ENCODE data around the gene CALR. TPM values are rescaled to one million over a fixed set of nuclear protein-coding genes. Genes with fewer than 3 reads are reported as not detected.
A peak's percentile ranks its signal among the peaks of the same experiment; 100 is the strongest.
"Not testable (repeated sequence)": the region's sequence is repeated elsewhere in the genome, so short reads cannot be mapped to it uniquely, and the experiment has no call there.

CALR gene
- polyA plus RNA-seq, 4 donors = 715 to 943 (median 905) TPM

DNA sequence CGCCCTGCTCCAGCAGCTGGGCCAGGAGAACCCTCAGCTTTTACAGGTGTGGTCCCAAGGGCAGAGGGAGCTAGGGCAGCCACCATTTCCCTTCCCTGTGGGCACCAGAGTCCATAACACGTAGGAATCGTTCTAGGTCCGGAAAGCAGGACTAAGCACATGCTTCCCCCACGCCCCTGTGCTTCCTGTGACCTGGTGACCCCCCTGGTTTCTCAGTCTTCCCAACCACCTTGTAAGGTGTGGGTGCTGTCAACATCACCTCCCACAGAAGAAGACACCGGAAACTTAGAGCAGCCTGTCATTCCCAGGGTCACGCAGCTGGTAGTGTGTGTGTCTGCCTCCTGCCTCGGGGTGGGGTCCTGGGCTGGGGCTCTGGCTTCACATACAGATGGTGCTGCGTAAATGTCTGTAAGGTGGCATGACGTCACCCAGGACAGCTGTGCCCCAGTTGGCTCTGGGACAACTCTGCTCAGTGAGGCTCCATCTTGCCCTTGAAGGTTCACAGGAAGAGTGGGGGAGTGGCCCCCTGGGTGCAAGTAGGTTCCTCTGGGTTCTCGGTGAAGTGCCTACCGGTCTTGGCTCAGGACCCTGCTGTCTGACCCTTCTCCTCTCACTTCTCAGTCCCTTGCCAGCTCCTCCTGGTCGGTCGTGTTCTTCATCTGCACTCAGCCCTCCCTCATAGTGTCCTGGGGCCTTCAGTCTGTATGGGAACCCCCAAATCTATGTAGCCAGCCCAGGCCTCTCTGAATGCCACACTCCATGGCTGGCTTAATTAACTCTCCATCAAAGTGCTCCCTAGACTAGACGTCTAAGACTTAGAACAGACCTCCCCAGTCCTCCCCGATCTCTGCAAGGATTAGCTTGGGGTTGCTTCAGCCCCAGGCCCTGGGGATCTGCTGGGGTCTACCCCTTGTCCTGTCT is 11.2 kb downstream of the CALR start:
- DNase-seq (ENCODE audit: low read depth in 4 of 4, low spot score in 3 of 4) = no peak

DNA sequence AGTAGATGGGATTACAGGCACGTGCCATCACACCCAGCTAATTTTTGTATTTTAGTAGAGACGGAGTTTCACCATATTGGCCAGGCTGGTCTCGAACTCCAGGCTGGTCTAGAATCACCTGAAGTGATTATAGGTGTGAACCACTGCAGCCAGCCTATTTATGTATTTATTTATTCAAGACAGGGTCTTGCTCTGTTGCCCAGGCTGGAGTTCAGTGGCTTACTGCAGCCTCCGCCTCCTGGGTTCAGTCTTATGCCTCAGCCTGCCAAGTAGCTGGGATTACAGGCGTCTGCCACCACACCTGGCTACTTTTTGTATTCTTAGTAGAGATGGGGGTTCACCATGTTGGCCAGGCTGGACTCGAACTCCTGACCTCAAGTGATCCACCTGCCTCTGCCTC is 13.6 kb downstream of the CALR start:
- not testable (repeated sequence) for DNase-seq (ENCODE audit: low read depth in 4 of 4, low spot score in 3 of 4)

DNA sequence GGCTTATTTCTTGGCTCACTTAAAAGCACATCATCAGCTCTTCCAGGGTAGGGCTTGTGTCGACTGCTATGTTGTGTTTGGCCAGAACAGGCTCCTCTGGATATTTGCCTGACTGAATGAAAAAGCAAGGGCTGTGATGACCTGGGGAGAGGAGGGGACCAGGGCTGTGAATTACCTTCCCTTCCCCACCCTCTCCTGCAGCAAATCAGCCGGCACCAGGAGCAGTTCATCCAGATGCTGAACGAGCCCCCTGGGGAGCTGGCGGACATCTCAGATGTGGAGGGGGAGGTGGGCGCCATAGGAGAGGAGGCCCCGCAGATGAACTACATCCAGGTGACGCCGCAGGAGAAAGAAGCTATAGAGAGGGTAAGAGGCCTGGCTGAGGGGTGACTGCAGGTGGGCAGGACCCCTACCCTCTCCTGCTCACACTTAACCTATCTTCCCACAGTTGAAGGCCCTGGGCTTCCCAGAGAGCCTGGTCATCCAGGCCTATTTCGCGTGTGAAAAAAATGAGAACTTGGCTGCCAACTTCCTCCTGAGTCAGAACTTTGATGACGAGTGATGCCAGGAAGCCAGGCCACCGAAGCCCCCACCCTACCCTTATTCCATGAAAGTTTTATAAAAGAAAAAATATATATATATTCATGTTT is 14.2 kb downstream of the CALR start:
- no peak for DNase-seq (ENCODE audit: low read depth in 4 of 4, low spot score in 3 of 4)

DNA sequence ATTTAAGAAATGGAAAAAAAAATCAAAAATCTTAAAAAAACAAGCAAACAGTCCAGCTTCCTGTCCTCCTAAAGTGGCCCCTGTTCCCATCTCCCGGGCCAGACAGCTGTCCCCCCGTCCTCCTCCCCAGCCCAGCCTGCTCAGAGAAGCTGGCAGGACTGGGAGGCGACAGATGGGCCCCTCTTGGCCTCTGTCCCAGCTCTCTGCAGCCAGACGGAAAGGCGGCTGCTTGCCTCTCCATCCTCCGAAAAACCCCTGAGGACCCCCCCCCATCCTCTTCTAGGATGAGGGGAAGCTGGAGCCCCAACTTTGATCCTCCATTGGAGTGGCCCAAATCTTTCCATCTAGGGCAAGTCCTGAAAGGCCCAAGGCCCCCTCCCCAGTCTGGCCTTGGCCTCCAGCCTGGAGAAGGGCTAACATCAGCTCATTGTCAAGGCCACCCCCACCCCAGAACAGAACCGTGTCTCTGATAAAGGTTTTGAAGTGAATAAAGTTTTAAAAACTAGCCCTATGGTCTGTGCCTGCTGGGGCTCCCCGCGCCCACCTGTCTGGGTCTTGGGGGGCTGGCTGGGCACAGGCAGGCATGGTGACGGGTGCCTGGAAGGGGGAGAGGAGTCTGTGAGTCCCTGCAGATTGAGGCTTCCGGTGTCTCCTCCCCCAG is 14.9 kb downstream of the CALR start:
- DNase-seq (ENCODE audit: low read depth in 4 of 4, low spot score in 3 of 4) = no peak

DNA sequence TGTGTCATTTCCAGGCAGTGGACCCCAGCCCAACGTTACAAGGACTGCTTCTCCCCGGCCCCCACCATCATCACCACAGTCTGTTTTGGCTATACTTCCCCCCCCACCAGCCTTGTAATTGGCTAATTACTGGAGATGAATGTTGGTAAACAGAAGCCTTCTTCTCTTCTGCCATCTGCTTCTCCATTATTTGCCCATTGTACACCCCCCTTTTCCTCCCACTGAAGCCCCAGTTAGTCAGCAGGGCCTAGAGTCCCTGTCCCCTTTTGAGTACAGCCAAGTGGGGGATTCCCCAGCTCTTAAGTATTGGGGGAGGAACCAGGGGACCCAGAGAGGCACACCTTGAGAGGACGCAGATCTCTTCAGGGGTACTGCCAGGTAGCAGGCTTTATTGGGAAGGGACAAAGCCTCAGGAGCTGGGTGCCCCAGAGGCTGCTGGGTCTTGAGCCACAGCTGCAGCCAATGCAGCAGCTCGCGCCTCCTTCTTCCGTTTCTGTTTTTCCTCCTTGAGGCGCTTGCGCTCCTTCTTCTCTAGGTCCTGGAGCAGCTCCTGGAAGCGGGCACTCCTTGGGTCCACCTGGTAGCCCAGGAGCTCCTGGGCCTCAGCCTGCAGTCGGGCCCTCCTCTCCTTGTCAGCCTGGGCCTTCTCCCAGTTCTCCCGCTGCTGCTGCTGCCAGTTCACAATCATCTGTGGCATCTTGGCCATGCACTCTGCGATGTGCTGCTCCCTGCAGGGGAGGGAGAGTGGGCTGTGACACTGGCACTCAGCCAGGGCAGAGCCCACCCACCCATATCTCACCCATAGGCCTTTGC is 15.6 kb downstream of the CALR start:
- DNase-seq (ENCODE audit: low read depth in 4 of 4, low spot score in 3 of 4) = no peak

DNA sequence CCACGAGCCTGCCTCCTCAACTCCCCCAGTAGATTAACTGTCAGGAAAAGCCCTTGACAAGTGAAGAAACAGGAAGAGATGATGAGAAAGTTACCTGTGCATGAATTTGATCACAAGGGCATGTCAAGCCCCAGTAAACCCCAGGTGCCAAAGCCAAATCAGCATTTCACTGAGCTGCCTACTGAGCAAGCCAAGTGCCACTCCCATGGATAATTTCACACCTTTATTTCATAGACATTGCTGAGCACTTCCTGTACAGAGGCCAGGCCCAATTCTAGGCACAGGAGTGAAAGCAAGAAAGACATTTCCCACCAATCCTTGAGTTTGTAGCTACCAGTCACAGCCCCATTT is 16.2 kb downstream of the CALR start:
- DNase-seq (ENCODE audit: low read depth in 4 of 4, low spot score in 3 of 4) = no peak

DNA sequence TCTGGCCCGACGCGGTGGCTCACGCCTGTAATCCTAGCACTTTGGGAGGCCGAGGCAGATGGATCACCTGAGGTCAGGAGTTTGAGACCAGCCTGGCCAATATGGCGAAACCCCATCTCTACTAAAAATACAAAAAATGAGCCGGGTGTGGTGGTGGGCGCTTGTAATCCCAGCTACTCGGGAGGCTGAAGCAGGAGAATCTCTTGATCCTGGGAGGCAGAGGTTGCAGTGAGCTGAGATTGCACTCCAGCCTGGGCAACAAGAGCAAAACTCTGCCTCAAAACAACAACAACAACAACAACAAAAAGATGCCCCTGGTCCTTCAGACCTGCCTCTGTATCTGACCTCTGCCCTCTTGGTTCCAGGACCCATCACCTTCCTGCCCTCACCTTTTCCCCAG is 17.2 kb downstream of the CALR start:
- not testable (repeated sequence) for DNase-seq (ENCODE audit: low read depth in 4 of 4, low spot score in 3 of 4)

DNA sequence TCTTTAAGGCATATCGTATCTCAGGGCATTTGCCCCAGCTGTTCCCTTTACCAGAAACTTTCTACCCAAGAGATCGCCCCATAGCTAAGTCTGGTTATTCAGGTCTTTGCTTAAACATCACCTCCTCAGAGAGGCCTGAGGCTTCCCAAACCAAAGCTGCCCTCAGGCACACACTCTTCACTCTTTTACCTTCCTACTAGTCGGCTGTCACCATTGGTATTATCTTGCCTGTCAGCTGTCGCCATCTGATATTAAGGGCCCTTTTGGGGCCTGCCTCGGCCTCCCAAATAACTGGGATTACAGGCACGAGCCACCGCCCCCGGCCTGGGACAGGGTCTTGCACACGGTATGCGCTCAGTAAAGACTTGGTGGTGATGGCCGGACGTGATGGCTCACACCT is 17.6 kb downstream of the CALR start:
- no peak for DNase-seq (ENCODE audit: low read depth in 4 of 4, low spot score in 3 of 4)

DNA sequence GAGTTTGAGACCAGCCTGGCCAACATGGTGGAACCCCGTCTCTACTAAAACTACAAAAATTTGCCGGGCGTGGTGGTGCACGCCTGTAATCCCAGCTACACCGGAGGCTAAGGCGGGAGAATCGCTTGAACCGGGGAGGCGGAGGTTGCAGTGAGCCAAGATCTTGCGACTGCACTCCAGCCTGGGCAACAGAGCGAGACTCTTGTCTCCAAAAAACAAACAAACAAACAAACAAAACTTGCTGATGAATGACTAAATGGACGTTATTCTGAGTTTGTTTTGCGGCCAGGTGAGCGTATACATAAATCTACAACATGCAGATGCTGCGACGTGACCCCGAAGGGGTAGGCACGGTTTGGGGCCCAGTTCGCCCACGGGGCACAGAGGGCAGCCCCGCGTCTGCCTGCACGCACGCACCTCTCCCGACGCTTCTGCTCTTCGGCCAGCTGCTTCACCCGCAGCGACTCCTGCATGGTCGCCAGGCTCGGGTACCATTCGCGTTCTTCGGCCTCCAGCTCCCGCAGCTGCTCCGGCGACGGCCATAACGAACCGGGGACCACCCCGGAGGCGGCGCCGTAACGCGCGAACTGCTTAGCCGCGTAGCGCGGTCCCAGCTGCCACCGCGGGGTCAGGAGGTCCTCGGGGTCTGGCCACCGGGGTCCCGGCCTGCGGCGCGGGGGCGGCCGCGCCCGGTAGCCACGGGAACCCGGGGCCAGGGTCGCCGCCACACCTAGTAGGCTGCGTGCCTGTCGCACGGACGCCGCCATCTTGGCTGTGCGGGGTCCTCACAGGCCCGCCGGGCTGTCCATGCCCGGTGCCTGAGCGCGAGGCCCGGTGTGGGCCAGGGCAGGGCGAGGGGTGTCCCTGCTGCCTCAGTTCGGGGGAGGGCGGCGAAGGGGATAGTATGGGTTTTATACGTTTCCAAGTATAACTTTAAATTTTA is 18.3 kb downstream of the CALR start, which contains the start of gene GADD45GIP1:
TSS of gene GADD45GIP1 (minus strand) at position 778 of the 943 bp plus-strand sequence. CDS start at position 767, 11 bp downstream.
- peak in 1 of 4 donors; percentile 66 for DNase-seq (ENCODE audit: low read depth in 4 of 4, low spot score in 3 of 4)

DNA sequence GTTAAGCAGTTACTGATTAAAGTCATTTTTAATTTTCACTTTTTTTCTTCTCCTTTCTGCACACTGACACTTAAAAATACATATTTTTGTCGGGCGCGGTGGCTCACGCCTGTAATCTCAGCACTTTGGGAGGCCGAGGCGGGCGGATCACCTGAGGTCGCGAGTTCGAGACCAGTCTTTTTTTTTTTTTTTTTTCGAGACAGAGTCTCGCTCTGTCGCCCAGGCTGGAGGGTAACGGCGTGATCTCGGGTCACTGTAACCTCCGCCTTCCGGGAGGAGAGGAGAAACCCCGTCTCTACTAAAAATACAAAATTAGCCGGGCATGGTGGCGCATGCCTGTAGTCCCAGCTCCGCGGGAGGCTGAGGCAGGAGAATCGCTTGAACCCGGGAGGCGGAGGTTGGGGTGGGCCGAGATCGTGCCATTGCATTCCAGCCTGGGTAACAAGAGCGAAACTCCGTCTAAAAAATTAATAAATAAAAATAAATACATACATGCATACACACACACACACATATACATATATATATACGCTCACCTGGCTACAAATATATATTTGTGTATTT is 19.1 kb downstream of the CALR start:
- DNase-seq (ENCODE audit: low read depth in 4 of 4, low spot score in 3 of 4) = not testable (repeated sequence)

DNA sequence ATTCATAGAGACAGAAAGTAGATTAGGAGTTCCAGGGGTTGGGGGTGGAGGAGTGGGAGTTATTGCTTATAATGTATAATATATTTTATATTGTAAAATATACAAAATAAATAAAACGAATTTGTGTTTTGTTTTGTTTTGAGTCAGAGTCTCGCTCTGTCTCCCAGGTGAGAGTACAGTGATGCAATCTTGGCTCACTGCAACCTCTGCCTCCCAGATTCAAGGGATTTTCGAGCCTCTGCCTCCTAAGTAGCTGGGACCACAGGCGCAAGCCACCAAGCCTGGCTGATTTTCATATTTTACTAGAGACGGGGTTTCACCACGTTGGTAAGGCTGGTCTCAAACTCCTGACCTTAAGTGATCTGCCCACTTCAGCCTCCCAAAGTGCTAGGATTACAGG is 21.1 kb downstream of the CALR start:
- no peak for DNase-seq (ENCODE audit: low read depth in 4 of 4, low spot score in 3 of 4)

DNA sequence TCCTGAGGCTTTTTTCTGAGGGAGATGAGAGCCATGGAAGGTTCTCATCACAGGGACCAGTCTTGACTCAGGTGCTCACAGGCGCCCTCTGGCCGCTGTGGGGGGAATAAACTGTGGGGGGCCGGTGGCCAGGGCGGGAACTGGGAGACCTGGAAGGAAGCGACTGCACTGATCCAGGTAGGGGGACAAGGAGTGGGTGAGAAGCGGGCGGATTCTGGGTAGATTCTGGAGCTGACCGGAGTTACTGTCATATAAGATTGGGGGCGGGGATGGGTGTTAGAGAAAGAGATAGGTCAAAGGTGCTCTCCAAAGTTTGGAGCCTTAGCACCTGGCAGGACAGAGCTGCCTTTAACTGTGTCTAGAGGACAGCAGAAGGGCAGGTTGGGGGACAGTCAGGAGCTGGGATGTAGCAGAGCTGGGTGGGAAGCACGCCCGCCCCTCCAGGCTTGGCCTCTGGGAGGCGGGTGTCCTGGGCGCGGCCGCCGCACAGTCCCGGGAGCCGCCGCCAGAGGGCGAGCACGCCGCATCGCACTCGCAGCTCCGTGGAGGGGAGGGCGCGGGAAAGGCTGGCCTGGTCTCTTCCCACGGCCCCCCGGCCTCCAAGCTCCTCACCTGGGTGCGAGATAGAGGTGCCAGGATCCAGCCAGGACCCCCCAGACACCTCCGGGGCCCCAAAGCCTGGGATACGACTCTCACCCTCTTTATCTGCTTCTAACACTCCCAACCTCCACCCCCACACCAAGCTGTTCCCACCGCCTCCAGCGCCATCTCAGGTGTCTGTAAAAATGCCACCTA is 26.8 kb downstream of the CALR start:
- no peak for DNase-seq (ENCODE audit: low read depth in 4 of 4, low spot score in 3 of 4)

DNA sequence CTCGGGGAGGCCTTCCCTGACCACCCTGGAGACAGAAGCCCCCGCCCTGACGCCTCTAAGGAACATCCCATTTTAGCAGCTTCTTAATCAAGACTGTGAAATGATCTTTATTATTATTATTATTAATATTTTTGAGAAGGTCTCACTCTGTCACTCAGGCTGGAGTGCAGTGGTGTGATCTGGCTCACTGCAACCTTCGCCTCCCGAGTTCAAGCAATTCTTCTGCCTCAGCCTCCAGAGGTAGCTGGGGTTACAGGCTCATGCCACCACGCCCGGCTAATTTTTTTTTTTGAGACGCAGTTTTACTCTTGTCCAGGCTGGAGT is 27.4 kb downstream of the CALR start:
- DNase-seq (ENCODE audit: low read depth in 4 of 4, low spot score in 3 of 4) = no peak

DNA sequence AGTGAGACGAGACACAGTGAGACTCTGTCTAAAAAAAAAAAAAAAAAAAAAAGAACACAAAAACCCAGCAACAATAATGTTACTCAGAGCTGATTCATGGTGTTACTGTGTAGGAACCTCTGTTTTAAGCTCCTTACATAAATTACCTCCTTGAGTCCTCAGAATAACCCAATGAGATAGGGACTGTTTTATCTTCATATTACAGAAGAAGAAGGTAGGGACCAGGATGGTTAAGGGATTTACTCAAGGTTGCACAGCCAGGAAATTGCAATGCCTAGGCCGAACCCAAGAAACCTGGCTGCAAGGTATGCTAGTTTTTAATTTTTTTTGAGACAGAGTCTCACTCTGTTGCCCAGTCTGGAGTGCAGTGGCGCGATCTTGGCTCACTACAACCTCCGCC is 29.5 kb downstream of the CALR start:
- DNase-seq (ENCODE audit: low read depth in 4 of 4, low spot score in 3 of 4) = no peak

DNA sequence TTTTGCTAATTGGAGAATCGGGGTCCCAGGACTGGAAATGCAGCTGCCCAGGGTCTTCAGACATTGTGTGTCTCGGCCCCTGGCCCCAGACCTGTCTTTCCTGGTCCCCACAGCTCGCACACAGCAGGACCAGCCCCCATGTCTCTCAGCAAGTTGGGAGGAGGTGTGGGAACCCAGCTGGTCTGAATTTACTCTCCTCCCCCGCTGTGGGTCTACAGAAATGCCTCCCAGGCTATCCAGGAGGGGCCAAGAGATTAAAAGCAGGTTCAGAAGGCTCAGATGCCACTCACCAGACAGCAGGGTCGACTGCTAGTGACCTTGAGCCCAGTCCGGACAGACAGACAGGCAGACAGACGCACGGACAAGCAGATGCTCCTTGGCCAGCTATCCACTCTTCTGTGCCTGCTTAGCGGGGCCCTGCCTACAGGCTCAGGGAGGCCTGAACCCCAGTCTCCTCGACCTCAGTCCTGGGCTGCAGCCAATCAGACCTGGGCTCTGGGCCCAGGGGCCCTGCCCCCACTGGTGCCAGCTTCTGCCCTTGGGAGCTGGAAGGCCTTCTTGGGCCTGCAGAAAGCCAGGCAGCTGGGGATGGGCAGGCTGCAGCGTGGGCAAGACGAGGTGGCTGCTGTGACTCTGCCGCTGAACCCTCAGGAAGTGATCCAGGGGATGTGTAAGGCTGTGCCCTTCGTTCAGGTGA is 31.0 kb downstream of the CALR start, which contains the start of gene DAND5:
TSS of gene DAND5 (plus strand) at position 285 of the 697 bp plus-strand sequence. CDS start at position 370, 85 bp downstream.
- no peak for DNase-seq (ENCODE audit: low read depth in 4 of 4, low spot score in 3 of 4)

DNA sequence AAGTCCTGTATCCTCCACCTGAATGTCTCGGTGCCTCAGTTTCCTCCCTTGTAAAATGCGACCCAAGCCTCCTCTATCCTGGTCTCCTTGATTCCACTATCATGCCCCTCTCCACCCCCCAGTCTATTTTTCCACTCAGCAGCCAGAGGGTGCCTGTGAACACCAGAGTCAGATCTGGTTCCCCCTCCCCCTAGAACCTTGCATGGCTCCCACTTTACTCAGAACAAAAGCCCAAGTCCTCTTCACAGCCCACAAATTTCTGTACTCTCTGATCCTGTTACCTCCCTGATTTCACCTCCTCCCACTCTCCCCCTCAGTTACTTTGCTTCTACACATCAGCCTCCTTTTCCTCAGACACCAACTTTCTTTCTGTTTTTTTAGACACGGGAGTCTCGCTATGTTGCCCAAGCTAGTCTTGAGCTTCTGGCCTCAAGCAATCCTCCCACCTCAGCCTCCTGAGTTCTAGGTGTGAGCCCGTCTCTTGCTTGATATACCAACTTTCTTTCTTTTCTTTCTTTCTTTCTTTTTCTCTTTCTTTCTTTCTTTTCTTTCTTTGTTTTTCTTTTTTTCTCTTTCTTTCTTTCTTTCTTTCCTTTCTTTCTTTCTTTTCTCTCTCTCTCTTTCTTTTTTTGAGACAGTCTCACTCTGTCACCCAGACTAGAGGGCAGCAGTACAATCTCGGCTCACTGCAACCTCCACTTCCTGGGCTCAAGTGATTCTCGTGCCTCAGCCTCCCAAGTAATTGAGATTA is 31.8 kb downstream of the CALR start:
- DNase-seq (ENCODE audit: low read depth in 4 of 4, low spot score in 3 of 4) = no peak

DNA sequence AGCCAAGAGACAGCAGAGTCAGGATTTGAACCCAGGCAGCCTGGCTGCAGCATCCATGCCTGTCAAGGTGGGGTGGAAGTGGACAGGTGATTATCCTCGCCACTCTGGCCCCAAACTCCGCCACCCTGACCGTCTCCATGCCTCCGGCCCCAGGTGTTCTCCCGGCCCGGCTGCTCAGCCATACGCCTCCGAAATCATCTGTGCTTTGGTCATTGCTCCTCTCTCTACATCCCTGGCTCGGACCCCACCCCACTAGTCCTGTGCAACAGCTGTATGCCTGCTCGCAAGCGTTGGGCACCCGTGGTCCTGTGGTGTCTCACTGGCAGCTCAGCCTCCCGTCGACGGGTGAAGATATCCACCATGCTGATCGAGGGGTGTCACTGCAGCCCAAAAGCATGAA is 34.8 kb downstream of the CALR start:
- DNase-seq (ENCODE audit: low read depth in 4 of 4, low spot score in 3 of 4) = no peak

Measured in left renal pelvis (tissue), 4 donors.